Chondrocyte (in vitro differentiated cells): Measurements from ENCODE around the gene CCDC51. TPM values are rescaled to one million over a fixed set of nuclear protein-coding genes. Genes with fewer than 3 reads are reported as not detected.

Source experiments
- DNase-seq: peaks from one replicate; pipeline ENCODE4 v3.0.0; 2021; ENCODE audit warnings: mixed read lengths, low spot score
- H3K27ac Mint-ChIP-seq: one replicate; pipeline ENCODE4 v1.8.0; 2021; ENCODE audit warnings: mild to moderate bottlenecking, moderate library complexity, mixed read lengths; ENCODE audit not compliant: unreplicated experiment
- H3K27me3 Mint-ChIP-seq: 2 replicates; pipeline ENCODE4 v1.8.0; 2021; ENCODE audit warnings: low read depth, mixed read lengths
- H3K36me3 Mint-ChIP-seq: 2 replicates; pipeline ENCODE4 v1.8.0; 2021; ENCODE audit warnings: low read depth, mixed read lengths
- H3K4me1 Mint-ChIP-seq: 2 replicates; pipeline ENCODE4 v1.8.0; 2021; ENCODE audit warnings: low read depth, mild to moderate bottlenecking, mixed read lengths
- H3K4me3 Mint-ChIP-seq: one replicate; pipeline ENCODE4 v1.8.0; 2021; ENCODE audit warnings: mild to moderate bottlenecking, moderate library complexity, mixed read lengths; ENCODE audit not compliant: unreplicated experiment
- H3K9me3 Mint-ChIP-seq: 2 replicates; pipeline ENCODE4 v1.8.0; 2021; ENCODE audit warnings: low read depth, mixed read lengths
- total RNA-seq: library from RNA; stranded (reverse); gene quantifications from 3 replicates; pipeline ENCODE4 v1.2.1, GENCODE V29; 2021
- TF ChIP-seq, protein P1 (sequence below): fragments of 200-600 bp; sonication (generic); IDR thresholded peaks from 2 replicates; pipeline ENCODE4 v1.5.0; 2021; ENCODE audit warnings: antibody characterized with exemption, mild to moderate bottlenecking, moderate library complexity

The CCDC51 gene
- total RNA-seq, 1 donor from 2014 or later: 25.8 TPM

DNA sequence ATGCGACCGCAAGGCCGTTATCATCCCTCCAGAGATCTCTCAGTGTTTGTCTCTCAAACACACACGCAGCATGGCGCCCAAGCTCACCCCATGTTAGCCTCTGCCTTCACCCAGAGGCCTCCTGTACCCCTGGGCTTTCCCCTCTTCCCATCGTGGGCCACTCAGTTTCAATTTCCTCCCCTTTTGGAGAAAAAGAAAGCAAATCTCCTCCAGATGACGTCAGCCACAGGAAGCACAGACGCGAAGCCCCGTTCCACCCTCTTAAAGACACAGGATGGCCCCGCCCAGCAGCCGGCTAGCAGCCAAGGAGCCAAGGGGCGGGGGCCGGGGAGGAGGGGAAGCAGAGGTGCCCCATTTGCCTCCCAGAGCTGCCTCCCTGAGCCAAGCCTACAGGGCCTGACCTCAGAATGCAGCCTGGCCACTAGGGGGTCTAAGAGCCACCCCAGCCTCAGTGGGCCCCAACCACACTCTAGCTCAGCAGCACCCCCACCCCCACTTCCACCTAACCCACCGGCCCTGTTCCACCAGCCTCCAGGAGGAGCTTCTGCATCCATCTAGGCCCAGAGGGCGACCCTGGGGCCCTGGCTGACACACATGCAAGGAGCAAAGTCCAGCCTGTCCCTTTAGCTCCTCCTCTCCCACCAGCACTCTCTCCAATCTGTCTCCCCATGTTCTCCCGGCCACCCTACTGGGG, 33.2 kb upstream of the CCDC51 start:
- peak; percentile 93 for DNase-seq
- Mint-ChIP-seq H3K4me3 (peak overlapping the region; percentile 100), H3K27ac (peak overlapping the region; percentile 100)

DNA sequence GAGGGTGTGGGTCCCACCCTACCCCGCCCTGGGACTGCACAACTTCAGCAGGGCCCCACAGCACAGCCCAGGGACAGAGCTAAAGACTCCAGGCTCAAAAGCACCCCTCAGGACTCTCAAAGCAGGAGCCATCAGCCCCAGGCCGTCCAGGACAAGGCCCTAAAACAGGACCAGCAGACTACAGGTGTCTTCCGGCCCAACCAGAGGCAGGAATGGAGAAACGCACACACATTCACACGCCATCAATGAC, 32.7 kb upstream of the CCDC51 start:
- H3K9me3 Mint-ChIP-seq: no peaks in the 10 kb centered on the region

More for the DNA sequence above, 33.2 kb upstream of the CCDC51 start:
- H3K9me3 Mint-ChIP-seq: no peaks in the 10 kb centered on the region
- H3K4me1 Mint-ChIP-seq: peaks cover 24% of the 10 kb centered on the region
- H3K36me3 Mint-ChIP-seq: peaks cover 14% of the 10 kb centered on the region
- H3K27me3 Mint-ChIP-seq: no peaks in the 10 kb centered on the region
- TF ChIP-seq, protein P1, sequence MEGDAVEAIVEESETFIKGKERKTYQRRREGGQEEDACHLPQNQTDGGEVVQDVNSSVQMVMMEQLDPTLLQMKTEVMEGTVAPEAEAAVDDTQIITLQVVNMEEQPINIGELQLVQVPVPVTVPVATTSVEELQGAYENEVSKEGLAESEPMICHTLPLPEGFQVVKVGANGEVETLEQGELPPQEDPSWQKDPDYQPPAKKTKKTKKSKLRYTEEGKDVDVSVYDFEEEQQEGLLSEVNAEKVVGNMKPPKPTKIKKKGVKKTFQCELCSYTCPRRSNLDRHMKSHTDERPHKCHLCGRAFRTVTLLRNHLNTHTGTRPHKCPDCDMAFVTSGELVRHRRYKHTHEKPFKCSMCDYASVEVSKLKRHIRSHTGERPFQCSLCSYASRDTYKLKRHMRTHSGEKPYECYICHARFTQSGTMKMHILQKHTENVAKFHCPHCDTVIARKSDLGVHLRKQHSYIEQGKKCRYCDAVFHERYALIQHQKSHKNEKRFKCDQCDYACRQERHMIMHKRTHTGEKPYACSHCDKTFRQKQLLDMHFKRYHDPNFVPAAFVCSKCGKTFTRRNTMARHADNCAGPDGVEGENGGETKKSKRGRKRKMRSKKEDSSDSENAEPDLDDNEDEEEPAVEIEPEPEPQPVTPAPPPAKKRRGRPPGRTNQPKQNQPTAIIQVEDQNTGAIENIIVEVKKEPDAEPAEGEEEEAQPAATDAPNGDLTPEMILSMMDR: peak; percentile 68

DNA sequence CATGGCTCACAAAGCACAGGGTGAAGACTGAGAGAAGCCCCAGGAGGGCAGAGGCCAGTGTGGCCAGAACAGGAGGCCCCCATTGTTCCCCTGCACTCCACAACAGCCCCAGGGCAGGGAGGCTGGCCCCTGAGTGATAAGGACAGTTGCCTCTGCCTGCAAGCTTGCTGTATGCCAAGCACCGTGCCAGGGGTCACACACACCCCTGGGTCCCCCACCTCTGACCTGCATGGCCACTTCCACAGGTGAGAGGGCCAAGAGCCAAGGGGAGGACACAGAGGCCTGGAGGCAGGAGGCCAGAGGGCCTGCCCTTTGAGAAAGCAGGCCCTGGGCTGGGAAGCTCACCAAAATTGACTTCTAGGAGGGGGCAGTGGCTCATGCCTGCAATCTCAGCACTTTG, 30.4 kb upstream of the CCDC51 start:
- H3K9me3 Mint-ChIP-seq: no peaks in the 10 kb centered on the region
- peaks cover 19% of the 10 kb centered on the region for H3K36me3 Mint-ChIP-seq
- no peak for DNase-seq
- H3K4me1 Mint-ChIP-seq: peaks cover 52% of the 10 kb centered on the region
- H3K27ac Mint-ChIP-seq: peak overlapping the region; percentile 66
- TF ChIP-seq, protein P1: no peak
- no peaks in the 10 kb centered on the region for H3K27me3 Mint-ChIP-seq
- no peak overlapping the region for H3K4me3 Mint-ChIP-seq

More for the DNA sequence above, 32.7 kb upstream of the CCDC51 start:
- TF ChIP-seq, protein P1: no peak
- Mint-ChIP-seq H3K27me3 (no peaks in the 10 kb centered on the region), H3K4me3 (peak overlapping the region; percentile 100), H3K4me1 (peaks cover 28% of the 10 kb centered on the region), H3K36me3 (peaks cover 19% of the 10 kb centered on the region), H3K27ac (peak overlapping the region; percentile 100)
- no peak for DNase-seq

DNA sequence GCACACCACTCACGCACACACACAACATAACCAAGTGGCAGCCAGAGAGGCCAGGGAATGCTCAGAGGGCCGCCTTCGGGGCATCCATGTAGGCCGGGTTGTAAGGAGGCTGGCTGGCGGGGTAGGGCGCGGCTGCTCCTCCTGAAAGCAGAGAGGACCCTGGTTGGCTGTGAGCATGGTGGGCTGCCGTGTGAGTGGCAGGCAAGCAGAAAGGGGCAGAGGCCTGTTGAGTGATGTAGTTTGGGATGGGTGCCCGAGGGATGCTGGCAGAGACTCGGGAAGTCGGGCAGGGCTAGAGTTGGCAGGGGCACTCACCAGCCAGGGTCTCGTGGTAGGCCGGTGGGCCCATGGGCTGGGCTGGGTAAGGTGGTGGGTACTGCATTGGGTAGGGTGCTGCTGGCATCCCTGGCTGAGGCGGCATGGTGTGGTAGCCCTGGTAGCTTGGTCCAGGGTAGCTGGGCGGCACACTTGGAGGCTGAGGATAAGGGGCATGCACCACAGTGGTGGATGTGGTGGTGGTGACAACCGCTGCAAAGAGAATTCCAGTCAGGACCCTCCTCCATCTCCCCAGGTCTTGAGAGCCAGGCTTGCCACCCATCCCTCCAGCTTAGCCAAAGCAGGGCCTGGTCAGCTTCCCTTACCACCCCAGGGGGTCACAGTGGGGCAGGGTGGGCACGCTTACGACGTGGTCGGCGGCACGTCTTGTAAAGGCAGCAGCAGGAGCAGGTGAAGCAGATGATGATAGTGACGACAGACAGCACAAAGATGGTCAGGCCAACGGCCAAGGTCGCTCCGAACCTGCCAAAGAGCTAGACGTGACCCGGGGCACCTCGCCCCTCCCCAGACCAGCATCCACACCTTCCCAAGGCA, 29.4 kb upstream of the CCDC51 start:
- TF ChIP-seq, protein P1: no peak
- Mint-ChIP-seq H3K4me1 (peaks cover 57% of the 10 kb centered on the region), H3K9me3 (no peaks in the 10 kb centered on the region), H3K36me3 (peaks cover 19% of the 10 kb centered on the region), H3K4me3 (no peak overlapping the region), H3K27me3 (no peaks in the 10 kb centered on the region), H3K27ac (peak overlapping the region; percentile 65)
- no peak for DNase-seq

DNA sequence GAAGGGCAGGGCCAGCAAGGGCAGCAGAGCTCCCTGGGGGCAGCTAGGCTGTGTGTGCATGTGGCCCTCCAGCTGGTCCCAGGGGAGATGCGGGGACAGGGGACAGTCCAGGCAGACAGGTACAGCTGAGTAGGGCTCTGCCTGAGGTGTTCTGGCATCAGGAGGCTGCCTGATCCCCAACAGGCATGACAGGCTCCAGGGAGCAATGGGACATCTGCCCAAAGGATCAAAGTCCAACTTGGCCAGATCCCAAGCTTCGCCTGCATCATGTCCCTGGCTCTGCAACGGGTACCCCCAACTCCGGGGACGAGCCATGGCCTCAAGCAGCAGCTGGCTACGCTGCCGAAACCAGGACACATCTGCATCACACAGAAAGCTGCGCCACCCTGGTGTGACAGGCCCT, 28.4 kb upstream of the CCDC51 start:
- Mint-ChIP-seq H3K4me1 (peaks cover 54% of the 10 kb centered on the region), H3K36me3 (peaks cover 19% of the 10 kb centered on the region), H3K4me3 (peak overlapping the region; percentile 1), H3K27me3 (no peaks in the 10 kb centered on the region), H3K9me3 (no peaks in the 10 kb centered on the region), H3K27ac (peak overlapping the region; percentile 100)
- no peak for DNase-seq
- TF ChIP-seq, protein P1: no peak
